DND-41 (cell line): Measurements from ENCODE around the gene KCTD14.

ENCODE experiments used
- ATAC-seq: fragments of 200-7000 bp; cut with Tn5 transposase; 3 replicates; pipeline ENCODE4 v1.9.1; 2021; ENCODE audit warnings: low read depth; ENCODE audit not compliant: insufficient read depth
- DNase-seq: peaks from one replicate; pipeline ENCODE4 v3.0.0-alpha.2; 2020
- H2AFZ ChIP-seq: 2 replicates; pipeline ENCODE4 v1.6.0; 2012; ENCODE audit warnings: low read depth, low read length
- H3K27ac ChIP-seq: 2 replicates; pipeline ENCODE4 v1.5.1; 2012; ENCODE audit warnings: low read length, inconsistent platforms
- H3K27me3 ChIP-seq: fragments of 200-600 bp; sonication (generic); 2 replicates; pipeline ENCODE4 v1.6.0; 2012; ENCODE audit warnings: low read length, mild to moderate bottlenecking, inconsistent platforms; ENCODE audit not compliant: insufficient read depth, poor library complexity
- H3K36me3 ChIP-seq: 2 replicates; pipeline ENCODE4 v1.5.1; 2012; ENCODE audit warnings: low read length, inconsistent platforms; ENCODE audit not compliant: insufficient read depth
- H3K4me1 ChIP-seq: 2 replicates; pipeline ENCODE4 v1.5.1; 2012; ENCODE audit warnings: mild to moderate bottlenecking, low read length; ENCODE audit not compliant: insufficient read depth
- H3K4me2 ChIP-seq: 2 replicates; pipeline ENCODE4 v1.6.0; 2012; ENCODE audit warnings: mild to moderate bottlenecking, moderate library complexity, low read length, inconsistent platforms; ENCODE audit not compliant: insufficient read depth
- H3K4me3 ChIP-seq, 2 experiments: fragments of 200-600 bp in 1 of 2; shearing (Covaris generic) in 1 of 2; 2 replicates each; pipeline ENCODE4 v1.5.1; 2012 to 2016; ENCODE audit warnings: inconsistent platforms in 2 of 2, low read length in 2 of 2, mild to moderate bottlenecking in 2 of 2, low read depth in 1 of 2, moderate library complexity in 1 of 2
- H3K79me2 ChIP-seq: 2 replicates; pipeline ENCODE4 v1.6.0; 2012; ENCODE audit warnings: low read length, inconsistent platforms; ENCODE audit not compliant: insufficient read depth
- H3K9ac ChIP-seq: 2 replicates; pipeline ENCODE4 v1.6.0; 2012; ENCODE audit warnings: low read depth, mild to moderate bottlenecking, inconsistent platforms, low read length, moderate library complexity
- H3K9me3 ChIP-seq: 2 replicates; pipeline ENCODE4 v1.5.1; 2012; ENCODE audit warnings: low read length, moderate library complexity, mild to moderate bottlenecking, inconsistent platforms; ENCODE audit not compliant: insufficient read depth, severe bottlenecking
- H4K20me1 ChIP-seq: 2 replicates; pipeline ENCODE4 v1.6.0; 2012; ENCODE audit warnings: low read length; ENCODE audit not compliant: insufficient read depth
- EZH2 ChIP-seq: IDR thresholded peaks from 3 replicates; pipeline ENCODE4 v1.6.1; 2012; ENCODE audit warnings: borderline replicate concordance, low read depth, mild to moderate bottlenecking, moderate library complexity, low read length, inconsistent platforms; ENCODE audit not compliant: severe bottlenecking
- TF ChIP-seq, protein P1 (sequence below): IDR thresholded peaks from 2 replicates; pipeline ENCODE4 v1.5.1; 2012; ENCODE audit warnings: borderline replicate concordance, low read length, moderate library complexity, mild to moderate bottlenecking; ENCODE audit not compliant: poor library complexity, severe bottlenecking; ENCODE audit errors: extremely low read depth

Gene KCTD14

DNA sequence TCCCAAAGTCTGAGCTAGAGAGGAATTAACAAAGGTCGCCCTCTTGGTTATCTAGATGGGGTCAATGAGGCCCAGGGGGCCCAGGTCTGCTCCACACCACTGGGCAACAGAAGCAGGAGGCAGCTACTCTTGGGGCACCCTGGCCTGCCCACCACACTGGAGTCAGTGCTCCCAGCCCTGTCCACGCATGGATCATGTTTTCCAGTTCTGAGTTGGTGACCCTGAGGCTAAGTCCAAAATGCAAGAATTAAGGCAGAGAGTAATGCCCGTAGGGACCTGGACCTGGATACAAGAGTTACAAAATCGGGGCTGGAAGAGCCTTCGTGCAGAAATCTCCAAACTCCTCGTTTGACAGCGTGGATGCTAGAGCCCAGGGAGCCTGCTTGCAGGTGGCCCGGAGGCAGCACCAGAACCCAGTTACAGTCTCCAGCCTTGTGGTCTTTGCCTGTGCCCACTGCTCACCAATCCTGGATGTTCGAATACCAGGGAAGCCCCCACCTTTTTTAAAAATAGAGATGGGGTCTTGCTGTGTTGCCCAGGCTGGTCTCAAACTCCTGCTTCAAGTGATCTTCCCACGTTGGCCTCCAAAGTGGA, 34.5 kb upstream of the KCTD14 start:
- no peaks in the 10 kb centered on the region for H4K20me1 ChIP-seq
- no peak overlapping the region for H3K9ac ChIP-seq
- TF ChIP-seq, protein P1, sequence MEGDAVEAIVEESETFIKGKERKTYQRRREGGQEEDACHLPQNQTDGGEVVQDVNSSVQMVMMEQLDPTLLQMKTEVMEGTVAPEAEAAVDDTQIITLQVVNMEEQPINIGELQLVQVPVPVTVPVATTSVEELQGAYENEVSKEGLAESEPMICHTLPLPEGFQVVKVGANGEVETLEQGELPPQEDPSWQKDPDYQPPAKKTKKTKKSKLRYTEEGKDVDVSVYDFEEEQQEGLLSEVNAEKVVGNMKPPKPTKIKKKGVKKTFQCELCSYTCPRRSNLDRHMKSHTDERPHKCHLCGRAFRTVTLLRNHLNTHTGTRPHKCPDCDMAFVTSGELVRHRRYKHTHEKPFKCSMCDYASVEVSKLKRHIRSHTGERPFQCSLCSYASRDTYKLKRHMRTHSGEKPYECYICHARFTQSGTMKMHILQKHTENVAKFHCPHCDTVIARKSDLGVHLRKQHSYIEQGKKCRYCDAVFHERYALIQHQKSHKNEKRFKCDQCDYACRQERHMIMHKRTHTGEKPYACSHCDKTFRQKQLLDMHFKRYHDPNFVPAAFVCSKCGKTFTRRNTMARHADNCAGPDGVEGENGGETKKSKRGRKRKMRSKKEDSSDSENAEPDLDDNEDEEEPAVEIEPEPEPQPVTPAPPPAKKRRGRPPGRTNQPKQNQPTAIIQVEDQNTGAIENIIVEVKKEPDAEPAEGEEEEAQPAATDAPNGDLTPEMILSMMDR, result no peak
- no peak for TF ChIP-seq EZH2
- no peak overlapping the region for H2AFZ ChIP-seq
- H3K36me3 ChIP-seq, result no peaks in the 10 kb centered on the region
- no peak overlapping the region for H3K27ac ChIP-seq
- H3K79me2 ChIP-seq, result no peaks in the 10 kb centered on the region
- H3K4me3 ChIP-seq, result no peak overlapping the region
- no peaks in the 10 kb centered on the region for H3K4me1 ChIP-seq
- H3K9me3 ChIP-seq, result no peaks in the 10 kb centered on the region
- H3K27me3 ChIP-seq, result no peaks in the 10 kb centered on the region
- no peak for ATAC-seq
- no peak for DNase-seq
- H3K4me2 ChIP-seq, result no peak overlapping the region

DNA sequence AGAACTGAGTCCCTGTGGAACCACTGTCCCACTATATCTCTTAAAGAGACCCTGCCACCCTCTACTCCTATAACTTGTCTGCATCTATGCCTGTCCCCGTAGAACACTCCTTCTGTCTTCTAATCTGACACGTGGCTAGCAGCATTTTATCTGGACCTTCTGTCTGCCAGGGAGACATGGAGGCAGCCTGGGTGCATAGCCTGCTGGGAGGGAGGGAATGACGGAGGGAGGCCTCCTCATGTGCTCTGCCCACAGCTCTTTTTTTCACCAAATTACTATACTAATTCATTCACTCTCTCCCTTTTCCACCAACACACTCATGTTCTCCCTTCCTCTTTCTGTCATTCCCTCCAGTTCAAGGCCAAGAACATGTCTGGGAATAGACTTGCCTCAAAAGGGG, 33.0 kb upstream of the KCTD14 start:
- H3K9ac ChIP-seq, result no peak overlapping the region
- H3K4me2 ChIP-seq, result no peak overlapping the region
- no peak overlapping the region for H2AFZ ChIP-seq
- 0 out of 2 replicates have a peak, but pooled peaks cover under 1% of the 10 kb centered on the region for H3K4me1 ChIP-seq
- no peaks in the 10 kb centered on the region for H3K79me2 ChIP-seq
- TF ChIP-seq, protein P1, result no peak
- TF ChIP-seq EZH2, result no peak
- no peaks in the 10 kb centered on the region for H3K9me3 ChIP-seq
- no peak for DNase-seq
- H4K20me1 ChIP-seq, result no peaks in the 10 kb centered on the region
- H3K36me3 ChIP-seq, result no peaks in the 10 kb centered on the region
- H3K27ac ChIP-seq, result no peak overlapping the region
- H3K4me3 ChIP-seq, result no peak overlapping the region
- H3K27me3 ChIP-seq, result no peaks in the 10 kb centered on the region
- ATAC-seq, result no peak

DNA sequence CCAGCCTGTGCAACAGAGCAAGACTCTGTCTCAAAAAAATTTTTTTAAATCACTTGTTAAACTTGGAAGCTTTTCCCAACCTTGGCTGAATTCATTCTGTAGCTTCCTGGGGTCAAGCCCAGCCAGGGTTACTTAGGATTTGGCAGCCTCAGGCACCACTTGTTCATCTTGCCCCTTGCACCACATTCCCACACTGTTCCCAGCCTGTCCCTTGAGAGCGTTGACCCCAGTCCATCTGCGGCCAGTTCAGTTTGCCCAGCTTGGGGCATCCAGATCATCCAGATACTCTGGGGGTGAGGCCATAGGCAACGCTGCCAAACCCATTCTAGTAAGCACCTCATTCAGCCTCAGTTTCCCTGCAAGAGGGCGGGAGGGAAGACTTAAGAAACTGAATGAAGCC, 31.9 kb upstream of the KCTD14 start:
- ATAC-seq (no peak), DNase-seq (no peak)
- no peak for TF ChIP-seq EZH2
- TF ChIP-seq, protein P1, result no peak
- H3K27ac ChIP-seq, result no peak overlapping the region
- 0 out of 2 replicates have a peak, but pooled peaks cover 3% of the 10 kb centered on the region for H3K4me1 ChIP-seq
- H3K36me3 ChIP-seq, result no peaks in the 10 kb centered on the region
- no peak overlapping the region for H2AFZ ChIP-seq
- H3K9me3 ChIP-seq, result no peaks in the 10 kb centered on the region
- no peaks in the 10 kb centered on the region for H4K20me1 ChIP-seq
- H3K4me3 ChIP-seq, result no peak overlapping the region
- no peak overlapping the region for H3K4me2 ChIP-seq
- no peaks in the 10 kb centered on the region for H3K27me3 ChIP-seq
- no peaks in the 10 kb centered on the region for H3K79me2 ChIP-seq
- no peak overlapping the region for H3K9ac ChIP-seq
